Fibroblast of skin of scalp (primary cell): ENCODE data around the gene ADAMTS12.

Experiments
- DNase-seq: peaks from one replicate; pipeline ENCODE4 v3.0.0-alpha.2; 2013

ADAMTS12 gene

DNA sequence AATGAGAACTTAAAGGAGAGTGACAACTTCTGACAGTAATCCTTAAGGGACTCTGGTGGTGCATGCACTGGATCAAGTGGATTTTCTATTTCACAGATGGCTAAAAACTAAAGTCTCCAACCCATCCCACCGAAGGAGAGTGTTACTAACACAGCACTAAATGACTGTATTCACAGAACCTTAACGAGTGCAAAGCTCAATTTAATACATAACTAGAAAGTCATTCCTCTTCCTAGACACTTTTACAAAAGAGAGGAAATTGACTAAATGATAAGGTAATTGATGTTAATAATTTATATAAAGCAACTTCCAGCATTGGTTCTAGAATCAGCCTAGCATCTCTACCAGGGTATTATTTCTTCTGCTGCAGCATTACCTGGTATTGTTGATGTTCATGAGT lies 189.8 kb downstream of the ADAMTS12 start:
- DNase-seq: no peak

DNA sequence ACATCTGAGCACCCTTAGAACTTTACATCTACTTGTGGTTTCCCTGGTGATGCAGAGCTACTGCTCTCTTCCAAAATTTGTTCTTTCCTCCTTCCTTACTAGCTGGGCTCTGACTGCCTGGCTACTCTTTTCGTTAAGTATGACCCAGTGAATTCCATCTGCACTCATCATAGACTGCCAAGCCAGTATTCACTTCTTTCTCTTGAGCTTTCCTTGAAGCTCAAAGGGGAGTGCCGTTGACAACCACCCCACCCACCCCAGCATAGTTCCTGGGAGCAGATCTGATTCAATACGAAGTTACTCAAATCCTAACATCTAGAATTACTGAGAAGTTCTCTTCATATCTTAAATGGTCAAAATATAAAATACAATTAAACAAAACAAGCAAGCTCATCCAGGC lies 190.5 kb downstream of the ADAMTS12 start:
- DNase-seq: peak; percentile 67

DNA sequence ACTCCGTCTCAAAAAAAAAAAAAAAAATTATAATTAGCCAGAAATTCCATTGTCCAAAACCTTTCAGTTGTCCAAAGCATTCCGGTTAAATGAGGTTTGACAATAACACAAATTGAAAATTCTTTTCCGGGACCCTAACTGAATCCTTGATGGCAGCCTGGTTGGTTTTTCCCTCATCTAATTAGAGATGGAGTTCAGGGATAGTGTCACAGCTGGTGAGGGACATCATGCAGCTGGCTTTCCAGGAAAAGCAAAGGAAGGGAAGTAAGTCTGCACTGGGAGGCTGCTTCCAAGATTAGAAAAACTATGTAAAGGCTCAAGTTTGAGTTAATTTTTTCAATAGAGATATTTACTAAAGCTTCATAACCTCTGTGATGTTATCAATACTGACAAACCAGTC lies 195.4 kb downstream of the ADAMTS12 start:
- no peak for DNase-seq

DNA sequence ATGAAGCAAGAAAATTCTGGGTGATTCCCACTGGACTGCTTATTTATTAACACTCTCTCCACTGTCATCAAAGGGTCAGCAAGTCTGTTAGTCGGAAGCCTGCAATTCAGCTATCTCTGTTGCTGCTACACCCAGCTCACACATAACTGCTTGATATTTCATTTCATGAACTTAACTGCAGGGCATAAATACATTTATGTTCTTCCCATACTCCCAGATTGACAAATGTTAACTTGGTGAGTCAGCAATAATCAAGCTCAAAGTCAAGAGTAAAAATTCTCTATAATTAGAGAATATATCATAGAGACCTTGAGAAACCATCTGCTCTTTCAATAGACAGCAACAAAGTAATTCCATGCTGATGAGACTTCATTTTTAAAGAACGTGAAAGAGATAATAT lies 198.8 kb downstream of the ADAMTS12 start:
- peak; percentile 57 for DNase-seq

DNA sequence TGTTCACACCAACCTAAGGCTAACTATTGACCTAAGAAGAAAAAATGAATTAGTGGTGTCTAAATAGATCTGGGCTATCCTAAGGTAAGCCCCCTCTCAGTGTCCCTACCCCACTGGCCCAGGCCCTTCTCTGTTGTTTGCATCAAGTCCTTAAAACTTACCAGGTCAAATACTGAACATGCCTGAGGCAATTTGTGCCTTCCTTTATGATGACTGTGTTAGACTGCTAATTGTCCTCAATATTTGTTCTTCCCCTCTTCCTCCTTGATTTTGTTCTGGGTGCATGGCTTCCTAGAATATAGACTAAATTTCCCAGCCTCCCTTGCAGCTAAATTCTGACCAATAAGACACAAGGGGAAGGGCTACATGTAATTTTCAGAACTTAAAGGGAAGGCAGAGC lies 199.9 kb downstream of the ADAMTS12 start:
- DNase-seq: peak; percentile 41

DNA sequence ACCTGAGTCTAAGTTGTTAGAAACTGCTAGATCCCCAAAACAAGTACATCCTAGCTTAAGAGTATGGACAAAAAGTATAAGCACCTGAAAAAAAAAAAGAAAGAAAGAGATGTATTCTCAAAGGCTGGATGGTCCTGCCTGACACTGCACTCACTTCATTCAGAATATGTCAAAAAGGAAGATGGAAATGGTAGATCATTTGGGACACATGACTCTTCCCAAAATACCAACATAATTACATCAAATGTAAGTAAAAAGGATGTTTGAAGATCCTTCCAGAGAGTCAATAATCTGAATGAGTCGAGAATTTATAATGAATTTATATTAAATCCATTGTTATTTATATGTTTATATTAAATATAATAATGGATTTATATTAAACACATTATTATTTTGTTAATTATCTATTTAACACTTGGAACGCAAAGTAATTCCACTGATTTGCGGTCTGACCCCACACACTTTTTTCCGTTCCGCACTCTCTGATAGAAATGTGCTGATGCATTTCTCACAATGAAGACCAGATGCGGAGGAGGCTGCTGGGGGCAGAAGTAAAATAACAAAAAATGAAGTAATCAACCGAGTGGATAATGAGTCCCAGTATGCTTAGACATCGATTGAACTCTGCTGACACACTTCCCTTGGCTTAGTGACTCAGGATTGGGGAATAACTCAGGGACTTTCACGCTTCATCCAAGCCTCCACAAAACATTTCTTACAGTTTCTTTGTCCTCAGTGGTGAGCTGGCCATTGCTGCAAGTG lies 201.2 kb downstream of the ADAMTS12 start:
- DNase-seq: peak; percentile 96

DNA sequence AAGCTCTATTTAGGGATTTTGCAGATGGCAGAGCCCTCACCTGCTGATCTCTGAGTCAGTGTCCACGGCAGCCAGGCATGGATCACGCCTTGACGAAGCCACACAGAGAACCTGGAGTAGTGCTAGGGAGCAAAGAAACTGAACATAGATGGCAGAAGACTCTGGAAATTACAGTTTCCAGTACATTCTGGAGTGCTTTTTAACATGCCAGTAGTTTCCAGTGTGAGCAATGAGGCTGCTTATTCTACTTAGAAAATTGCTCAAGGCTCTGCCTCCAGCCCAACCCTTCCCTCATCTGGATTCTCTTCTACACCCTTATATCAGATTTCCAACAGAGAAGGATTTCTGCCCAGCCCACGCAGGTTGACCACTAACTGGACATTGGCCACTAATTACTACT lies 203.3 kb downstream of the ADAMTS12 start:
- no peak for DNase-seq

DNA sequence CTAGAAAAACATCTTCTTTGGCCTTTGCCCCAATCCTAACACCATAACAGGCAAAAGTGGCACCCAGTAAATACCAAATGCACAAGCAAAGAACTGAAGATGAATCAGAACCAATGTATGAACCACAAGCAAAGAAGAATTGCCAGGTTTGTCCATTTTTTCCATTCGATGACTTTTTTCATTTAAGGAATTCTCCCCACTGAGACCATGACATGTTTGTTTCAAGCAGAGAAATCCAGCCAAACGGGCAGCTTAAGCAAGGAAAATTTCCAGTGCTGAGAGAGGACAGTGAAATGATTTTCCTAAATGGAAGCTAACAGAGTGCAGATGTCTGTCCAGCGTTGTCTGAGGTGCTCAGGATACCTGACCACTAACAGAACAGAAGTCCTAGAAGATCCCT lies 203.7 kb downstream of the ADAMTS12 start:
- peak; percentile 69 for DNase-seq

DNA sequence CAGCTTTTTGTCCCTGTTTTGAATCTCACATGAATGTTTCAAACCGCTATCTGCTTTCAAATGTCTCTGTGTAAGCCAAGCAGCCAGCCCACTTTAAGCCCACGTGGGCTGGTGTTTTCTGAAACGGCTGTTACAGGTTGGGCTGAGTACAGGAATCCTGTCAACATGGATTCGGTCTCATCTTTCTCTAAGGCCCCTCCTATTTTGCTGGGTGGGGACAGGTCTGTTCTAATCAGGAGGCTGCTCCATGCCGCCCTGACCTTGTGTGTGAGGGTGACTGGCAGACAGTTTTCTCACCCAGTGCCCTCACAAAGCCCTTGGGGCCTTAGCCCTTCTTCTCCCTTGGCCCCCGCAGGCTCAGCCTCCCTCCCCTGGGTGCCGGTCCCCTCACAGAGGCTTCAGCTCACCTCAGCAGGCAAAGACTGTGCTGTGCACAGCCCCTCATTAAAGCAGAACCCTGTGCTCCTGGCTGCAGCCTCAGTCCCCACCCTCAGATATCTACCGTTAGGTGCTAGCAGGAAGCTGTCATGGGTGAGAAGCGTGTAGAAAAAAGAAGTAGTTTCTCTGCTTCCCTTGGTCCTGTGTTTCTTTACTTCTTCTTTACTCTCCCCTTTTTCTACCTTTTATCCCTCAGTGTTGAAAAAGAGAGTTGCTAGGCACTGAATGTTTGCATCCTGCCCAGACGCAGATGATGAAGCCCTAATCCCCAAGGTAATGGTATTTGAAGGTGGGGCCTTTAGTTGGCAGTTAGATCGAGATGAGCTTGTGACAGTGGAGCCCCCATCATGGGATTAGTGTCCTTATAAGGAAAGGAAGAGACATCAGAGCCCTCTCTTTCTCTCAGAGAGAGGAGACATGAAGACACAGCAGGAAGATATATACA lies 205.7 kb downstream of the ADAMTS12 start:
- DNase-seq: no peak

DNA sequence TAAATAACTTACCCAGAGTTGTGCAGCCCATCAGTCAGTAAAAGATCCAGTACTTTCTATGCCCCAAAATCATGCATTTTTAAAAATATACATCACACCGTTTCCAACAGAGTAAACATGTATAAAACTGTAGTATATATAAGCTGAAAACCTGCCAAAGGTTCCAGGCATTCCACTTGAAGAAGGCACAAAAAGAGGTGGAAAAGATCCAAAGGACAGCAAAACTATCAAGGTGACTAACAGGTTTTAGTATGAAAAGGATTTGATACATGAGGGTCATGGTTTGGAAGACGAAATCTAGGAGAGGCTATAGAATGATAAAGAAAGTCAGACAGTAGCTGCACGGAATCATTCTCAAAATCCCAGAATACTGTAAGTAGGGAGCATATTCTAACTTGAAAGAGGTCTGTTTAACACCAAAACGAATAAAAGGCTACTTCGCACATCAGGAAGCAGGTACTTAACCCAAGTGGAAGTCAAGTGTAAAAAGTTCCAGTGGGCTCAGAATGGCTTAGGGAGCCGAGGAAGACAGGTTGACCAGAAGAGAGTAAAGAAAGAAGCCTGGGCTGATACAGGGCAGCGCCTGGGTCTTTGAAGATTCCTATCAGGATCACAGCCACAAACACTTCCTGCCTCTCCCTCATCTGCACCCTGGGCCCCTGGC lies 207.2 kb downstream of the ADAMTS12 start:
- DNase-seq: no peak

DNA sequence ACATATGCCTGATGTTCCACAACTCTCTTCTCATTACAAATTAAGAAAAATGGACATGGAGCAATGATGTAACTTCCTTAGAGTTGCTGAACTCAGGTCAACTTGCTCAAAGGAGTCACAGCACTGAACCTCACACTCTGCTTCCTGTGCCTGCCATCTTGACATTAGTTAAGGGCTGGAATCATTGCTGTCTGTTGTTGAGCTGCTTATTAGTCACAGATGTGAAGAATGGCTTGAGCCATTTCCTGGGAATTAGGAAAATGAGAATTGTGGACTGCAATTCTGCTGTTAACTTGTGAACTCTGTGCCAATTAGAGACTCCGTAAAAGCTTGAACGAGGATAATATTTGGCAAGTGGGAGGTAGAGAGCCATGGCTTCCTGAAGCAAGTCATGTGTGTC lies 212.0 kb downstream of the ADAMTS12 start:
- peak; percentile 63 for DNase-seq

DNA sequence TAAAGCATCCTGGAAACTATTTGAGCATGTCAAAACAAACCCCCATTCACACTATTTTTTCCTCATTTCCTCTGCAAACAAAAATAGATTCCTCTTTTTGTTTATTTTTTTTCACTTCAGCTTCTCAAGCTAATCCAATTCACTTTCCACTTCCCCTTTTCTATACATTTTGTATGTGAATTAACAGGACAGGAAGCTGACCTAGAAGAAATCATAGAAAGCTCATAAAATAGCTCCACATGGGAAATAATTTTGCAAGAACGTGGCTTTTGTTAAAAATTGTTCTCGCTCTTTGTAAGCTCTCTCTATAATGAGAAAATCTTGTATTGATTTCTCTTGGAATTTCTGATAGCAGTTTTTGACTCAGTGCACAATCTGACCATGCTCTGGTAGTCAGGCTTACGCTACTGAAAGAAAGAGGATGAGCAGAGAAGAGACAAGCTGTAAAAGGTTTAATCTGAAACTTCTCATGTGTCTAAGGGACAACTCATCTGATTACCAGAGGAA lies 215.8 kb downstream of the ADAMTS12 start:
- no peak for DNase-seq

DNA sequence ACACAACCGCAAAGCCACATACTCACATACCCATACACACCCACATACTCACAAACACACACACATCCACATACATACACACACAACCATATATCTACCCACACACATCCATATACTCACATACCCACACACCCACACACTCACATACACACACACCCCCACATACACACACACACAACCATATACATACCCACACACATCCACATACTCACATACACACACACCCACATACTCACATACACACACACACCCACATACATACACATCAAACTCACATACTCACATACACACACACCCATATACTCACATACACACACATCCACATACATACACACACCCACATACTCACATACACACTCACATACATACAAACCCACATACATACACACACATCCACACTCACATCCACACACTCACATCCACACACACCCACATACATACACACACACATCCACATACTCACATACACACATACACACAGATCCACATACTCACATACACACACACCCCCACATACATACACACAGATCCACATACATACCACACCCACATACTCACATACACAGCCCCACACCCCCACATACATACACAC lies 220.0 kb downstream of the ADAMTS12 start:
- DNase-seq: no peak

DNA sequence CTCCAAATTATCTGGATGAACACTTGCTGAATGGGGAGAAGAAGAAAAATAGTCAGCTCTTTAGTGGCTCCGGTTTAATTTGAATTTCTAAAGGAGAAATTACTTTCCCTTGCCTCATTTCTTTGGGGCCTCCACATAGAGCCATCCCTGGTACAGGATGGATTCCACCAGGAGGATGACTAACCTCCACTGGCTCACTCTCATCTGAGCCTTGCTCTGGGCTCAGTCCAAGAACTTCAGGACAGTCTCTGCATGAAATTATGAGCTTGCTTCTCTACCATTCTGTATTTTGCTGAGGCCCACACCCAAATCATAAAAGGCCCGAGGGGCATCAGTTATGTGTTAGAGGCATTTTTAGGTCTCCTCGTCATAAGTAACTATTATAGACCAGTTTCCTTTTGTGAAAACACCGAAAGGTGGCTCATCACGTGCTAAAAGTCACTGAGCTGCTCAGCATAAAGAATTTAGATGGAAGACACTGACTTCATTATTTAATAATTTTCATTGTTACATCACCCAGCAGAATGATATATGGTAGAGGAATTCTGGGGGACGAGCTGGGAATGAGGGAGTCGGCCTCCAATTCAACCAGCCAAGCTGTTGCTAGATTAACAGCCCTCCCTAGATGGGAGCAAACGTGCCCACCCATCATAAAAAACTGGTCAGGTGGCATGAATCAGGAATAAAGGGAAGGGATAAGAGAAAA lies 228.9 kb downstream of the ADAMTS12 start:
- DNase-seq: peak; percentile 86

DNA sequence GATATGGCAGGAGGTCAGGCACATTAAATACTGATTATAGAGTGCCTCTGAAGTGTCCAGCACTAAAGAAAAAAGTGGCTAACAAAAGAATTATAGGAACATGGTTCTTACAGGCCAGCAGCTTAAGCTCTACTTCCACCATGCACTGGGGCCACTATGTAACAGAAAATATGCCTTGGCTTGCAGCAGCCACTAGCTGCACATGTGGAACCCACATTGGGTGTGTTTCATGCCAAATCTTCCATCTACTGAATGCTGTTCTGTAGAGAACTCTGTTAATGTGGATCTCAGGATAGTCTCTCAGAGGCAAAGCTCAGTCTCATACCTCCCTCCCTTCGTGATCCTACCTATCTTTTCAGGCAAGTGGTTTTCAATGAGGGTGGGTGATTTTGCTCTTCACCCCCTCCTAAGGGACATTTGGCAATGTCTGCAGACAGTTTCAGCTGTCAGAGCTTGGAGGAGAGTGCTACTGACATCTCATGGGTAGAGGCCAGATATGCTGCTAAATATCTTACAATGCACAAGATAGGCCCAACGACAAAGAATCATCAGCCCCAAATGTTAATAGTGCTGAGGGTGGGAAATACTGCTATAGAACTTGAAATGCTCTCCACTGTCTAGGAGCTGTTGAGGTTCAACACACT lies 232.1 kb downstream of the ADAMTS12 start:
- no peak for DNase-seq

DNA sequence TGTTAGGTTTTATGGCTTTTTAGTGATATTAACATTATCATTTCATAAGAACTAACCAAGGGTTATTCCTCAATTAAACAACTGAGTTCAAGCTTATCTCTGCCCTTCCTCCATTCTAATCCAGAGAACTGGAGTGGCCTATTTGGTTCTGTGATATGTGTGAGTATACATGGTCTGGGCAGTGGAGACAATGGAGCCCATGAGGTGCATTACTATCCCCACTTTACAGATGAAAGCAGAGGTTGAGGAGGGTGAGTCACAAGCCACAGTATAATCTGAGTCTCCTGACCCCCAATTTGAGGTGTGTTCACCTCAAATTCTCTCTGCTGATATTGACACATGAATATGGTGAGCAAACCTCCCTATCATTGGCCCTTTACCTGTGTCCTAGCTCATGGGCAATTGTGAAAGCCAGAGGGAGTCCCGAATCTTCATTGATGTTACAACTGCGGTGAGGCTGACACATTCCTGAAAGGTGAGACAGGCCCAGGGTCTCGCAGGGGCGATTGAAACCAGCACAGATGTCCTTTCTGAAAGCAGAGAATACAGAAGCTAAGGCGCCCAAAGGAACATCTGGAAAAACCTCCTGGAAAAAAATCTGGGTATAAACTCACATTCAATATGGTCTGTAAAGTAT lies 233.9 kb downstream of the ADAMTS12 start:
- no peak for DNase-seq

DNA sequence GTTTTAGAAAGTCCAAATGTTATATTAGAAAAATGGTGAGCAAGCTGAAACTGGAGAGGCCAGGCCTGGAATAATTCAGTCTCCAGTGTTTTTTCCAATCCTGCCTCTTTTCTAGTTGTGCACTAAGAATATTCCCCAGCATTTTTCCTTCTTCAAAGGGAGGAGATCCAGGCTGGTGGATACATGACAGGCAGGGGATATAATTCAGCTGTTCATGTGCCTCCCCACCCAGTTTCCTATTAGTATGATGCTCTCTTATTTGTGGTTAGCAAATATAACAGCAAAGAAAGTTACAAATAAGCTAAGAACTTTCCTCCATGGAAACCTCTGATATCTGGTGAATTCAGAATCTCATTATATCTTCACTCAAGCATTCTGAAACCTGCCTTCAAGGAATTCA lies 234.6 kb downstream of the ADAMTS12 start:
- DNase-seq: no peak

DNA sequence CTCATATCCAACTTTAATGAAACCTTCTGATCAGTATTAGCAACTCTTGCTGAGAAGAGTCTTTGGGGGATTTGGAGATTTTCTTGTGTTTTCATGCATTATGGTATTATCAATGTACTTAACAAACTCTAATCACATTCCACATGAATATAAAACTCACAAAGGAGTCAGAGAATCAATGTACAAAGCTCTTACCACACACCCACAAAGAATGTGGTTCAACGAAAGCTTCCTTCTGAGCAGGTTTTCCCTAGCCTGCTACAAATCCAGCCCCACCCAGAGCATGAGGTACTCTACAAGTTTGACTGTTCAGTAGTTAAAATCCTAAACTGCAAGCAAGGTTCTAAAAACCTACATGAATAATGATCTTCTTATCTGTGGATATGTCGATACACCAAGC lies 240.9 kb downstream of the ADAMTS12 start:
- DNase-seq: peak; percentile 13

DNA sequence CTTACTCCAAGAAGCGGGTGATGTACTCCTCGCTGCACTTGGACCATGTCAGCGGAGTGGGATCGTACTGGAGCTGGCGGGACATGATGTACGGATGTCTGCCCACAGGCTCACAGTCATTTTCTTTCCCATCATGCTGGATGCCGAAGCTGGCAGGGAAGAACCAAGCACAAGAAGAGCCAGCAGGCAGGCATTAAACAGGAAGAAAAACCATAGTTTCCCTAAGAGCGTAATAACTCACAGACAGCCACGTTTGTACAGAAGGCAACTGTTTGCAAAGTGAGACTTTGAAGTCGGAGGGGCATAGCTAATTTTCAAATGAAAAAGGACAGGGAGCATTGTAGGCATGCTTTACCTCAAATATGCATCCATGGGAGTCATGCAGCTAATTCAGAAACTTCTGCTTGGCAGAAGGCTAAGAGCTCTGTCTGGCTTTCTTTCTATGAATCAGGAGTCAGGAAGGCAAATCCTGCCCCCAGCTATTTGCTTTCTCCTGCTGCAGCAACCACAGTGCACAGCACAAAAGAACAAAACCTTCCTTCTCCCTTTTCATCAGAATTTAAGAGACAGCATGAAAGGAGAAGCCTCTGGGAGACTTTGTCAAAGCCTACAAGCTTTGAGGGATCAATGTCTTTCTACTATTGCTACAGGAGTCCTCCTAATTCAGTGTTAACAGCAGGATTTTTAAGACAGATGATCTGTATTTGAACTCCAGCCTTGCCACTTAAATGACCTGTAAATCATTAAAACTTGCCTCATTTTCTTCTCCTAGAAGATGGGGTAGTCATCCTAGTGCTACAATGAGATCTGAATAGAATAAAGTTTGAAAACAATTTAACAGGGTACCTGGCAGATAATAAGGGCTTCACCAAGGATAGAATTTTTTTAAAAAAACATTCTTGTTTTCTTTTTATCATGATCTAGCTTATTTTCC lies 242.0 kb downstream of the ADAMTS12 start:
- DNase-seq: peak; percentile 92
